GM21447 (cell line): ENCODE measurements around the gene TMEM258.

ENCODE experiments used
- ATAC-seq: cut with Tn5 transposase; IDR thresholded peaks from one replicate; pipeline ENCODE4 v1.9.1; 2021; ENCODE audit not compliant: unreplicated experiment

The TMEM258 gene

DNA sequence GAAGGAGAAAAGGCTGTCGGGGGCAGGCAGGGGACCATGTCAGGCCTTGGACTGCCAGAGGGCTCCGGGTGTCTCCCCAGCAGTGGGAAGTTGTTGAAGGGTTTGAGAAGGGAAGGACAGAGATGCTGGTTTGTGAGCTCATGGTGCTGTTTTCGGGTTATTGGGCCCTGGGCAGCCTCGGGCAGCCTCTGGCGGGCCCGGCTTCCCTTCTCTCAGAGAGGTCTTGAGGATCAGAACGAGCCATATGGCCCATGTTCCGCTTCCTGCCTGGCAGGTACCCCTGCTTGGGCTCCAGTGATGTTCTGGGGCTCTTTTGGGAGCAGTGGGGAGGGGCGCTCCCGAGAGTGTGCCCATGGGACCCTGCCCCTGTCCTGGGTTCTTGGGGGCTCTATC is 30.2 kb downstream of the TMEM258 start:
- ATAC-seq = no peak

- no peak for ATAC-seq
Measured at GRCh38 chr11:61761440-61762222, 30.8 kb downstream of the TMEM258 start.

GRCh38 chr11:61760946-61761345 is 31.5 kb downstream of the TMEM258 start:
- ATAC-seq = no peak

DNA sequence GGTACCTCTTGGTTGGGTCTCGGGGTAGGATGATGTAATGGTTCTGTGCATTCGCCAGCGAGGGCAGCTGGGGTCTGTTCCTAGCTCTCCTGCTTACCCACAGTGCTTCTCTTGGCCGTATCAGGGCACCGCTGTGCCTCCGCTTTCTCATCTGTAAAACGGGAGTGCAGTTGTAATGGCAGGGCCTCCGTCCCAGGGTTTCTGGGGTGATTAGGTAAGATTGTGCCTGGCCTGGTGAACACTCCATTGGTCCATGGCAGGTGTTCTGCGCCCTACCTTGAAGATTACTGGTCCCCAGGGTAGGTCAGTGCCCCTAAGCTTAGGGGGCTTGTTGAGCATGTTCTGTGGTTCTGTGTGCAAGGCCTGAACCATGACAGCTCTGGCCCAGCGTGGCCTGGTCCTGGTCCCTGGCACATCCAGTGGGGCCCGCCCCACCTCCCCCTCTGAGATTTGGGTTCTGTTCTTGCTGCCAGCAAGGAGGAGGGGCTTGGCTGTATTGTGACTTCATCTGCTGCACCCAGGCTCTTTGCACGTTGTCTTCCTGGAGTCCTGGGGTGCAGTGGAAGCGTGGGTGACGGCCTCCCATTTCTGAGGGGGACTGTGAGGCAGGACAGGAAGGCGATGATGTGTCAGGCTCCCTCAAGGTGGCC is 35.1 kb downstream of the TMEM258 start:
- no peak for ATAC-seq

GRCh38 chr11:61756452-61757212 is 35.8 kb downstream of the TMEM258 start:
- ATAC-seq = peak; percentile 52

- ATAC-seq = no peak
Measured at GRCh38 chr11:61756147-61756451, 36.3 kb downstream of the TMEM258 start.

- ATAC-seq = no peak
Measured at GRCh38 chr11:61754534-61755482, 37.6 kb downstream of the TMEM258 start.

DNA sequence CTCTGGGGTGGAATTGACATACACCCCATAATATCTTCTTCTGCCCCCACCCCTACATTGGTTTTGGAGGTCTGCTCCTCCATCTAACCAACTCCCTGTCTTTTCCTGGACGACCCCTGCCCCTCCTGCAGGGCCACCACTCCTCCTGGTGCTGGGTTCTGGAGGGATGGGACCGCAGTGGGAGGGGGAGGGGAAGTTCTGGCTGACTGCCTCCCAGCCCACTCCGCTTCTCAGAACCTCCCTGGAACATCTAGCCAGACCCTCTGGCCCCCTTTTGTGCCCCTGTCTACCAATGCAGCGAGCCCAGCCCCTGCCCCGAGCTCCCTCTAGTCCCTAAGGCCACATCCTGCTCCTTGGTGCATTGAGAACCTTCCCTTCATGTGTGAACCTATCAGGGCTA is 38.7 kb downstream of the TMEM258 start:
- no peak for ATAC-seq

DNA sequence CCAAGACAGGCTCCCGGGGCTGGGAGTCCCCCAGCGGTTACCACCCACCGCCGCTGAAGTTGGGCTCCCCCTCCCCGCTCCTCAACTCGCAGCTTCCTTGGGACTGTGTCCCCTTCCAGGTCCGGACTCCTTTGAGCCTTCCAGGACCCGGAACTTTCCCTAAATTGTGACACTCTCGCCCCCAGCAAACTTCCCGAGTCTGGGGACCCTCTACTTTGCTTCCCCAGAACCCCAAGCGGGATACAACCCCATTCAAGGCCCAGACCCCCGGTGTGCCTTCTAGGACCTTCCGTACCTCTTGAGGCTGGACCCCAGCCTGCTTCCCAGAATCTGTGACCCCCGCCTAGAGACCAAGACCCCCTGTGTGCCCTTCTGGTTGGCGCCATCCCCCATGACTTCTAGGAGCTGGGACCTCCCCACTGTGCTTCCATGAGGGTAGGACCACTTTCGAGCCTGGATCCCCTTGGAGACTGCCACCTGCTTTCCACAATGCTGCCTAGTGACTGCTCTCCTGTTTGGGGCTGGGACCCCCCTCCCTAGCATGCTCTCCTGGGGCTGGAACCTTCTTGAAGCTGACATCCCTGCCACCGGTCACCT is 39.4 kb downstream of the TMEM258 start:
- no peak for ATAC-seq

GRCh38 chr11:61752117-61752924 is 40.1 kb downstream of the TMEM258 start, which contains the start of gene MYRF:
Gene MYRF, plus strand, starts transcription at chr11:61752636. Its CDS starts 109 bp downstream, at chr11:61752745.
- no peak for ATAC-seq

DNA sequence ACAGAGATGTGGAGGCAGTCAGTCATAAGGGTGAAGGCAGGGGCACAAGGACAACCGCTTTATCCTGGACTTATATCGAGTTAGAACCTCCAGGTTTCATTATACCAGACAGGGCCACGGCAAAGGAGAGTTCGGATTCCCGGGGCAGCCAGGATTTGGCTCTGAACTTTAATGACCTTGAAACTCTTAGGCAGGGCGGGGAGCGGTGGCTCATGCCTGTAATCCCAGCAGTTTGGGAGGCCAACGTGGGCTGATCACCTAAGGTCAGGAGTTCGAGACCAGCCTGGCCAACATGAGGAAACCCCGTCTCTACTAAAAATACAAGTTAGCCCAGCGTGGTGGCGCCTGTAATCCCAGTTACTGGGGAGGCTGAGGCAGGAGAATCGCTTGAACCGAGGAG is 41.0 kb downstream of the TMEM258 start:
- no peak for ATAC-seq

DNA sequence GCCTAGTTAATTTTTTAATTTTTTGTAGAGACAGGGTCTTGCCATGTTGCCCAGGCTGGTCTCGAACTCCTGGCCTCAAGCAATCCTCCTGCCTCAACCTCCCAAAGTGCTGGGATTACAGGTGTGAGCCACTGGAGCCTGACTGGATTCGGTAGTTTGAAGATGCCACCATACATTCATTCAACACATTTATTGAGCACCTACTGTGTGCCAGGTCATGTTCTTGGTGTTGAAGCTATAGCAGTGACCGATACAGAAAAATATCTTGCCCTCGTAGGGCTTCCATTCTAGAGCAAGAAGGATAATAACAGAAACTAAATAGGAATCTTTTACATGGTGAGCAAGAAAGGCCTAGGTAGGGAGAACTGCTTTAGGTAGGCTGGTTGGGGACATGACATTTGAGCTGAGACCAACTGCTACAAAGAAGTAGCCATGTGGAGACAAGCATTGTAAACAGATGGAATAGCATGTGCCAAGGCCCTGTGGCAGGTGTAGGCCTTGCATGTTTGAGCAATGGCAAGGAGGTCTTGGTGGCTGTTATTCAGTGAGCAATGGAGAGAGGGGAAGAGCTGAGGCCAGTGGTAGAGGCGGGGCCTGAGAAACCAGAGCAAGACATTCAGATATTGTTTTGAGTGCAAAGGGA is 41.6 kb downstream of the TMEM258 start:
- ATAC-seq = no peak

DNA sequence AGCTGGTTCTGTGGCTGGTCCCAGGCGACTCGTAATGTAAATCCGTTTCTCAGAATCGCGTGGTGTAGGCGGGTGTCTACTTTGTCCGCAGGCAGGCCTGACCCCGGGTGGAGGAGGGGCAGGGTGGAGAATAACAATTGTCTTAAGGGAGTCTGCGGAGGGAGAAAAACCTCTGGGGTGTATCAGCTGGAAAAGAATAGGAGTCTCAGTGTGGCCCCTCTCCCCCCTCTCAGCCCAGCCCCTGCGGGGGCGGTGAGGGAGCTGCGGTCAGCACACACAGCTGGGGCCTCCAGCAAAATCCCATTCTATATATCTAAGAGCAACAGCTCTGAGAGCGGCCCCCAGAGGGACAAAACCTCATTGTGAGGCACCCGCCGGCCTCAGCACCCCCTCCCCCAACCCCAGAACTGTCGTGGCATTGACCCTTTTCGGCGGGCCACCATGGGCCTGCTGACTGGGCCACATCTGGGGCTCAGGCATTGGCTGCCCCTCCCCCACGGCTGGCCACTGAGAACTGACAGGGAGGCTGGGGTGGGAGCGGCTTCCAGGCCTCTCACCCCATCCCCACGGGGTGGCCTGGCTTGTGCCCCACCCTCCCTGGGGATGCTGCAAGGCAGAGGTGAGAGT is 42.7 kb downstream of the TMEM258 start:
- no peak for ATAC-seq

- ATAC-seq = no peak
Measured at GRCh38 chr11:61747967-61748285, 44.5 kb downstream of the TMEM258 start.

- no peak for ATAC-seq
Measured at GRCh38 chr11:61747192-61747966, 45.0 kb downstream of the TMEM258 start.

DNA sequence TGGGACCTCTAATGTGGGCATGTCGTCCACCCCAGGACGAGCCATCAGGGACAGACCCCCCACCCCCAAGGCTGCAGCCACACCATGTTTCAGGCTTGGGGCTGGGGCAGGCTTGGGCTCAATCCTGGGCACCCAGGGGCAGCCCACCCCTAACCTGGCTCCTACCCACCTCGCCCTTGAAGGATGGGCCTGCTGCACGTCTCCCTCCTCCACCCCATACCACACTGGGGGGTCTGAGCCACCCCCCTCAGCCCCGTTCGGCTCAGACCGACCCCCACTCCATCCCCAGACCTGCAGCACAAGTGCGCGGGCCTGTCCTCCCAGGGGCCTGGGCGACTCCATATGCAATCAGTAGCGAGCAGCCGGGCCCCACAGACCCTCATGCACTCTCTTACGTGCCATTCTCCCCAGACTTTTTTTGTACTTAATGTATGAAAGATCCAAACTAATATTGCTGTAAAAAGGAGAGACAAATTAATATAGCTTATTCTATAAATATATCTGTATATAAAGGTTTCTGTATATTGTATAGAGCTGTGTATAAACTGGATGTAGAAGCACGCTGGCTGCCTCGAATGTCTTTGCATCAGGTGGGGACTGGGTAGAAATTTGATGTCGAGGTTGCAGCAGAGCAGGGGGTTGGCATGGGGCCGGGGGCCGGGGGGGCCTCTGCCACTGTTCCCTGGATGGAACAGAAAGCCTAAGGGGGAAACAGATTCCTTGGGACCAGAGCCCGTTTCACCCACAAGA is 45.8 kb downstream of the TMEM258 start:
- ATAC-seq = no peak

- ATAC-seq = no peak
Measured at GRCh38 chr11:61745781-61746441, 46.5 kb downstream of the TMEM258 start.
